Upper lobe of right lung (tissue), 1 donor: ENCODE data around the gene HGF. TPM values are rescaled to one million over a fixed set of nuclear protein-coding genes. Genes with fewer than 3 reads are reported as not detected.

ENCODE experiments used
- ATAC-seq: fragments of 200-7000 bp; cut with Tn5 transposase; one replicate; pipeline ENCODE4 v1.9.1; 2020; ENCODE audit warnings: mild to moderate bottlenecking, moderate library complexity
- DNase-seq: peaks from one replicate; pipeline ENCODE4 v3.0.0-alpha.2; 2020
- H3K27ac ChIP-seq: fragments of 200-600 bp; one replicate; pipeline ENCODE4 v1.8.0; 2022
- H3K27me3 ChIP-seq: fragments of 200-600 bp; one replicate; pipeline ENCODE4 v1.8.0; 2022; ENCODE audit warnings: mild to moderate bottlenecking
- H3K36me3 ChIP-seq: fragments of 200-600 bp; one replicate; pipeline ENCODE4 v1.8.0; 2022
- H3K4me1 ChIP-seq: fragments of 200-600 bp; one replicate; pipeline ENCODE4 v1.8.0; 2022
- H3K4me3 ChIP-seq: fragments of 200-600 bp; one replicate; pipeline ENCODE4 v1.8.0; 2022; ENCODE audit warnings: mild to moderate bottlenecking
- H3K9me3 ChIP-seq: fragments of 200-600 bp; one replicate; pipeline ENCODE4 v1.8.0; 2022
- intact Hi-C: fragments of 100-400 bp; cut with DNase I; formaldehyde crosslinking; loops from one replicate; pipeline ENCODE4 v1.11.0; 2022
- total RNA-seq: library from RNA; stranded (reverse); fragmentation: NEBNext Ultra II Directional; extraction: Animal tissue kit (Norgen Biotek cat#: 25700); gene quantifications from one replicate; pipeline ENCODE4 v1.2.1, GENCODE V29; 2021
- TF ChIP-seq, protein P1 (sequence below): fragments of 200-600 bp; IDR thresholded peaks from one replicate; pipeline ENCODE4 v1.8.0; 2022; ENCODE audit warnings: antibody characterized with exemption
- donor health status: DM: no; HTN: yes; CAD: no; lungs with severe emphysema.

Gene HGF
- total RNA-seq, 1 donor from 2014 or later: 26.5 TPM

GRCh38 chr7:81744389-81744788 lies 25.5 kb downstream of the HGF start:
- intact Hi-C loops: no loop called here
- Histone ChIP-seq H3K36me3 (no peaks in the 10 kb centered on the region), H3K4me1 (no peaks in the 10 kb centered on the region), H3K9me3 (no peaks in the 10 kb centered on the region), H3K27me3 (no peaks in the 10 kb centered on the region), H3K27ac (no peak overlapping the region), H3K4me3 (no peak overlapping the region)
- TF ChIP-seq, protein P1, sequence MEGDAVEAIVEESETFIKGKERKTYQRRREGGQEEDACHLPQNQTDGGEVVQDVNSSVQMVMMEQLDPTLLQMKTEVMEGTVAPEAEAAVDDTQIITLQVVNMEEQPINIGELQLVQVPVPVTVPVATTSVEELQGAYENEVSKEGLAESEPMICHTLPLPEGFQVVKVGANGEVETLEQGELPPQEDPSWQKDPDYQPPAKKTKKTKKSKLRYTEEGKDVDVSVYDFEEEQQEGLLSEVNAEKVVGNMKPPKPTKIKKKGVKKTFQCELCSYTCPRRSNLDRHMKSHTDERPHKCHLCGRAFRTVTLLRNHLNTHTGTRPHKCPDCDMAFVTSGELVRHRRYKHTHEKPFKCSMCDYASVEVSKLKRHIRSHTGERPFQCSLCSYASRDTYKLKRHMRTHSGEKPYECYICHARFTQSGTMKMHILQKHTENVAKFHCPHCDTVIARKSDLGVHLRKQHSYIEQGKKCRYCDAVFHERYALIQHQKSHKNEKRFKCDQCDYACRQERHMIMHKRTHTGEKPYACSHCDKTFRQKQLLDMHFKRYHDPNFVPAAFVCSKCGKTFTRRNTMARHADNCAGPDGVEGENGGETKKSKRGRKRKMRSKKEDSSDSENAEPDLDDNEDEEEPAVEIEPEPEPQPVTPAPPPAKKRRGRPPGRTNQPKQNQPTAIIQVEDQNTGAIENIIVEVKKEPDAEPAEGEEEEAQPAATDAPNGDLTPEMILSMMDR: no peak
- ATAC-seq (no peak), DNase-seq (no peak)

- intact Hi-C loops: no loop called here
- no peak for ATAC-seq
These were observed 26.2 kb downstream of the HGF start for GRCh38 chr7:81743665-81744064.

DNA sequence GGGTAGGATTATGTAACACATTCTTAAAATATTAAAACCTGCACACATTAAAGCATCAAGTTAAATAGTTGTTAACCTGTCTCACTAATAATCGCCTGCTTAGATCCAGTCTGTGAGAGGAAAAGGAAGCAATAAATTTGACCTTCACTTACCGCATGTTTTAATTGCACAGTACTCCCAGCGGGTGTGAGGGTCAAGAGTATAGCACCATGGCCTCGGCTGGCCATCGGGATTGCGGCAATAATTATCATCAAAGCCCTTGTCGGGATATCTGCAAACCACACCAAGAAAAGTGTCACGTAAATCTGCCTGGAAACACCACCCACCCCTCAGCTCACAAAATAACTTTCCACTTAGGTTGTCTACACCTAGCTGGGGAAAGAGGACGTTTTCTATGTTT lies 26.6 kb downstream of the HGF start:
- TF ChIP-seq, protein P1: no peak
- Histone ChIP-seq H3K27me3 (no peaks in the 10 kb centered on the region), H3K4me3 (no peak overlapping the region), H3K4me1 (no peaks in the 10 kb centered on the region), H3K36me3 (no peaks in the 10 kb centered on the region), H3K27ac (no peak overlapping the region), H3K9me3 (no peaks in the 10 kb centered on the region)
- intact Hi-C loops: no loop called here
- ATAC-seq (no peak), DNase-seq (no peak)

More at GRCh38 chr7:81743665-81744064, 26.2 kb downstream of the HGF start:
- no peaks in the 10 kb centered on the region for H3K4me1 ChIP-seq
- TF ChIP-seq, protein P1: no peak
- no peaks in the 10 kb centered on the region for H3K27me3 ChIP-seq
- no peak overlapping the region for H3K4me3 ChIP-seq
- DNase-seq: no peak
- no peak overlapping the region for H3K27ac ChIP-seq
- H3K36me3 ChIP-seq: no peaks in the 10 kb centered on the region
- H3K9me3 ChIP-seq: no peaks in the 10 kb centered on the region

DNA sequence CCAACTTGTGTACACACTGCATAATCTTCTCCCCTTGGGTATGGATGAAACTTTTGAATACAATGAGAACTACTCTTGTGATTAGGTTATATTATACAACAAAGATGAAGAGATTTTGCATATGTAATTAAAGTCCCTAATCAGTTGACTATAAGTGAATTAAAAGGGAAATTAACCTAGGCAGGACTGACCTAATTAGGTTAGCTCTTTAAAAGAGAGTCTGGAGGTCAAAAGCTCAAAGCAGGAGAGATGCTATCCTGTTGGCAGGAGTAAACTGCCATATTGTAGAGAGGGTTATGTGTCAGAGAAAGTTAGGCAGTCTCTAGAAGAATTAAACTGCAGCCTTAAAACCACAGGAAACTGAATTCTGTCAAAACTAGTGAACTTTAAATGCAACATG lies 29.4 kb downstream of the HGF start:
- Histone ChIP-seq H3K27me3 (no peaks in the 10 kb centered on the region), H3K27ac (no peak overlapping the region), H3K9me3 (no peaks in the 10 kb centered on the region), H3K36me3 (no peaks in the 10 kb centered on the region), H3K4me3 (no peak overlapping the region), H3K4me1 (no peaks in the 10 kb centered on the region)
- intact Hi-C loops: no loop called here
- no peak for ATAC-seq
- no peak for DNase-seq
- TF ChIP-seq, protein P1: no peak

DNA sequence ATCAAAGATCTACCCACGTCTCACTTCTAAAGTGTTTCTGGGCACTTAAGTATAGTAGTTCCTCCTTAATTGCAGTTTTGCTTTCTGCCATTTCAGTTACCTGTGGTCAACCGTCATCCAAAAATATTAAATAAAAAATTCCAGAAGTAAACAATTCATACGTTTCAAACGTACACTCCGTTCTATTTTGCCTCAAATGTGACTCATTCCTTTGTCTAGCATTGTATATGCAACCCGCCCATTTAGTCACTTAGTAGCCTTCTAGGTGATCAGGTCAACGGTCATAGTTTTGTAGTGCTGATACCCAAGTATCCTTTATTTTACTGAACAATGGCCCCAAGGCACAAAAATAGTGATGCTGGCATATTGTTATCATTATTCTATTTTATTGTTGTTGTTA lies 33.8 kb downstream of the HGF start:
- Histone ChIP-seq H3K36me3 (no peaks in the 10 kb centered on the region), H3K27ac (no peak overlapping the region), H3K27me3 (no peaks in the 10 kb centered on the region), H3K9me3 (no peaks in the 10 kb centered on the region), H3K4me1 (no peaks in the 10 kb centered on the region), H3K4me3 (no peak overlapping the region)
- ATAC-seq (no peak), DNase-seq (no peak)
- TF ChIP-seq, protein P1: no peak
- intact Hi-C loops: no loop called here

GRCh38 chr7:81725812-81726127 lies 44.1 kb downstream of the HGF start:
- H3K27ac ChIP-seq: no peak overlapping the region
- no peaks in the 10 kb centered on the region for H3K9me3 ChIP-seq
- H3K4me3 ChIP-seq: no peak overlapping the region
- ATAC-seq (no peak), DNase-seq (no peak)
- no peaks in the 10 kb centered on the region for H3K4me1 ChIP-seq
- TF ChIP-seq, protein P1: no peak
- no peaks in the 10 kb centered on the region for H3K36me3 ChIP-seq
- intact Hi-C loops: no loop called here
- H3K27me3 ChIP-seq: no peaks in the 10 kb centered on the region
